GM06990 (cell line): Measurements from ENCODE around the gene IGF1R.

ENCODE experiments used
- DNase-seq: peaks from one replicate; pipeline ENCODE4 v3.0.0-alpha.2; 2011; ENCODE audit not compliant: insufficient read length; ENCODE audit errors: extremely low read depth
- H3K27me3 ChIP-seq: replicated peaks from 2 replicates; pipeline ENCODE4 v1.6.0; 2011; ENCODE audit warnings: low read length; ENCODE audit not compliant: control insufficient read depth, insufficient read depth
- H3K36me3 ChIP-seq: 2 replicates; pipeline ENCODE4 v1.5.1; 2011; ENCODE audit warnings: low read length; ENCODE audit not compliant: control insufficient read depth, insufficient read depth
- H3K4me3 ChIP-seq: replicated peaks from 2 replicates; pipeline ENCODE4 v1.5.1; 2011; ENCODE audit warnings: low read depth, mild to moderate bottlenecking, control low read depth, low read length
- CTCF ChIP-seq: IDR thresholded peaks from 2 replicates; pipeline ENCODE4 v1.5.1; 2011; ENCODE audit warnings: low read length, control low read depth, mild to moderate bottlenecking, inconsistent platforms; ENCODE audit not compliant: insufficient read depth, poor library complexity, severe bottlenecking

IGF1R gene

GRCh38 chr15:98795980-98796379, 147.6 kb downstream of the IGF1R start:
- no peak for TF ChIP-seq CTCF
- H3K27me3 ChIP-seq = no peaks in the 10 kb centered on the region; the same call in 1 of the 2 replicates
- H3K4me3 ChIP-seq = no peak overlapping the region
- DNase-seq = no peak
- H3K36me3 ChIP-seq = no peaks in the 10 kb centered on the region

- TF ChIP-seq CTCF = no peak
- H3K36me3 ChIP-seq = no peaks in the 10 kb centered on the region
- no peak for DNase-seq
- H3K27me3 ChIP-seq = no peaks in the 10 kb centered on the region; the same call in 1 of the 2 replicates
- H3K4me3 ChIP-seq = no peak overlapping the region
These were observed 148.5 kb downstream of the IGF1R start for GRCh38 chr15:98796685-98797357.

- Histone ChIP-seq H3K27me3 (no peaks in the 10 kb centered on the region; the same call in 1 of the 2 replicates), H3K36me3 (no peaks in the 10 kb centered on the region), H3K4me3 (no peak overlapping the region)
- TF ChIP-seq CTCF = no peak
- no peak for DNase-seq
These were observed 150.1 kb downstream of the IGF1R start for GRCh38 chr15:98798375-98798893.

GRCh38 chr15:98799461-98800390, 151.4 kb downstream of the IGF1R start:
- no peak for DNase-seq
- no peak for TF ChIP-seq CTCF
- H3K27me3 ChIP-seq = no peaks in the 10 kb centered on the region; the same call in 1 of the 2 replicates
- no peak overlapping the region for H3K4me3 ChIP-seq
- no peaks in the 10 kb centered on the region for H3K36me3 ChIP-seq

GRCh38 chr15:98800437-98801233, 152.3 kb downstream of the IGF1R start:
- H3K4me3 ChIP-seq = no peak overlapping the region
- DNase-seq = no peak
- TF ChIP-seq CTCF = no peak
- no peaks in the 10 kb centered on the region; the same call in 1 of the 2 replicates for H3K27me3 ChIP-seq
- no peaks in the 10 kb centered on the region for H3K36me3 ChIP-seq
